Activated T-cell treated with anti-CD3 and anti-CD28 coated beads, Interleukin-2, amount 50 U/mL, for 1 hour (primary cell): ENCODE data around the gene CAVIN1.
"Not testable (repeated sequence)": the region's sequence is repeated elsewhere in the genome, so short reads cannot be mapped to it uniquely, and the experiment has no call there.

Experiments used
- DNase-seq: peaks from one replicate; pipeline ENCODE4 v3.0.0-alpha.2; 2020

CAVIN1 gene

DNA sequence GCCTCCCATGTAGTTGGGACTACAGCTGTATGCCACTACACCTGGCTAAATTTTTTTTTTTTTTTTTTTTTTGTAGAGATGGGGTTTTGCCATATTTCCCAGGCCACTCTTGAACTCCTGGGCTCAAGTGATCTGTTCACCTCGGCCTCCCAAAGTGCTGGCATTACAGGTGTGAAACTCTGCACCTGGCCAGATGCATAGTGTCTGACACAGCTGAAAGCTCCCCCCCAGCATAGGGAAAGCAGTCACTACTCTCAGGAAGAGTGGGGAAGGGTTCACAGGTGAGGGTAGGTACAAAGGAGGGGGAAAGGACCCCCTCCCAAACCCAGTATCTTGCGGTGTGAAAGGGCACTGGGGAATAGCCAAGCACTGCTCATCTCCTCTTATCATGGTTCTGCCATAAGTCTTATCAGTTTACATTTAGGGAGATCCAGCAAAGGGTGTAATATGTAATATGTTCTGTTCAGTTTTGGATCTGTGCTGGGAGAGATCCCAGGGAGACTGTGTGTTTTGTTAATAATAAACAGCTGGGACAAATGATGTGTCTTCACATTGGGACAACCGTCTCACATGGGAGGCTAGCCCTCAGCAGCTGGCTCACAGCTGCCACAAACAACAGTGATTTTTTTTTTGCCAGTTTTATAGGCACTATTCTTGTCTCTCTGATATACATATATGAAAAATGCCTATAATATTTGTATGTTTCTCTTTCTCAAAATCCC lies 6.8 kb upstream of the CAVIN1 start:
- no peak for DNase-seq

DNA sequence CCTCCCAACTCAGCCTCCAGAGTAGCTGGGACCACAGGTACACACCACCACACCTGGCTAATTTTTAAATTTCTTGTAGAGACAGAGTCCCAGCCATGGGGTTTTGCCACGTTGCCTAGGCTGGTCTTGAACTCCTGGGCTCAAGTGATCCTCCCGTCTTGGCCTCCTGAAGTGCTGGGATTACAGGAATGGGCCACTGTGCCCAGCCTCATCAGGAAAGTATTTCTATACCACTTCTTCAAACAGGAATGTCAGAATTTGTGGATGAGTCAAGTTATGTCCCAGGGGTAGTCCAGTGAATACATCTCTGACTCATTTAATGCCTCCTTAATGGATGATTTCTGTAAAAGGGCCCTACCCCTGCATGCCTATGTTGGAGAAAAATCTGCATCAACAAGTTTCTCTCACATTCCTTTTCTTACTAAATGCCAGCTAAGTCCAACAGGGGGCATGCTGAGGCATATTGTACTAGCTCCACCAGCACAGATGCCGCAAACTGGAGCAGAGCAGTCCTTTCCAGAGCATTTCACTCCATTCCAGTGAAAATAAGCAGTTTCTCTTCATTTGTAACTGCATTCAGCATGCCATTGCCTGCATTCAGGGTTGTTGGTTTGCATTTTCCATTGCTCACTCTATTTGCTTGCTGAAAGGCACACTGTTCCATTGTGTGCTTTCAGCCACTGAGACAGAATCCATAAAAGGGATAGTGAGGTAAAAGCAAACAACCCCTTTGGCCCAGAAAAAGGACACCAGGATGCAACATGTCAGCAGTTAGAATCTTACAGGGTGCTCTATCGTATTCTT lies 5.3 kb upstream of the CAVIN1 start:
- no peak for DNase-seq

DNA sequence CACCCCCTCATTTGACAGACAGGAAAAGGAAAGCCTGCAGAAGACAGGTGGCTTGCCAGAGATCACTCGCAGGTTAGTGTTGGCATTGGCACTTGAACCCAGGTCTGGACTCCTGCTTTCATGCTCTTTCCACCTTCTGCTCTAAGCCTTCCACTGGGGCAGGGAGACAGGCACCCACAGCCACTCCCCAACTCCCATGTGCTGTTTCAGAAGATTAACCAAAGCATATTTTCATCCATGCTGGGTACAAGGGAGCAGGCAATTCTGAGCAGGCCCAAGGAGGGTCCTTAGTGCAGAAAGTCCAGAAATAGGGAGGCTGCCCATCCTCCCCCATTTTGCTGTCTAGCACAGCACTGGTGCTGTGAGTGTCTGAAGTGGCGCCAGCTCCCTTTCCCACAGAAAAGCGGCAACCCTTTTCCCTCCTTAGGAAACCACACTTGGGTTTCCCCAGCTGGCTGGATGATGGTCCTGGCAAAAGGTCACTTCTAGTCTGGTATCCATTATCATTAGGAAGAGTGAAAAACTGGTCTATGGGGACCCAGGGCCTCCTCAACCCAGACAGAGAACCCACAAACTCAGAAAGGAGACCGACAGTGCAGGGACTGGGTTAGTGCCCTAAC lies 2.0 kb upstream of the CAVIN1 start:
- DNase-seq, result no peak

DNA sequence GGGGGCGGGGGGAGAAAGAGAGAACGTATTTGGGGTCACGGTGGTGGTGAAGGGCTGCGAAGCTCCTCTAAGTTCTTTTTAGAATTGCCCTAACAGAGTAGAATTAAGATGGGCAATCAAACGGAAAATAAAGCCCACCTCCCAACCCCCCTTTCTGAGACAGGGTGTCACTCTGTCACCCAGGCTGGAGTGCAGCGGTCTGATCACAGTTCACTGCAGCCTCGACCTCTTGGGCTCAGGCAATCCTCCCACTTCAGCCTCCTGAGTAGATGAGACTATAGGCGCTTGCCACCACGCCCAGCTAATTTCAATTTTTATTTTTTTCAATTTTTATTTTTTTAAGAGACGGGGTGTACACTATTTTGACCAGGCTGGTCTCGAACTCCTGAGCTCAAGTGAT lies 710 bp upstream of the CAVIN1 start:
- DNase-seq, result no peak

DNA sequence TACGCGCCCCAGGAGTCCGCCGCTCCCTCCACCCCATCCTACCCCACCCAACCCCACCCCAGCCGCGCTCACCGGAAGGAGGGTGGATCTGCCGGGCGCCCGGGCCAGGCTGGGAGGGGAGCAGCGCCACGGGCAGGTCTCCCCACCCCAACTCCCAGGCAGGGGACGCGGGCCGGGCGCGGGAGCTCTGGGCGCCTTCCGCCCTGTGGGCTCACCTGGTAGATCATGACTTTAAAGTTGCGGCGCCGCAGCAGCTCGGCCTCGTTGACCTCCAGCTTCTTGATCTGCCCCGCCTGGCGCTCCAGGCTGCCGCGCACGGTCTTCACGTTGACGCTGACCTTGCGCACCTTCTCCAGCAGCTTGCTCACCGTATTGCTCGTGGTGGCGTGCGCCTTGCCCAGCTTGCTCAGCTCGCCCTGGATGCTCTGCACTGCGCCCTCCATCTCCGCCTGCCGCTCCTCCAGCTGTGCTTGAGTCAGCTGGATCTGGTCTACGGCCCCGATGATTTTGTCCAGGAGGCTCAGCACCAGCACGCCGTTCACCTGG lies 571 bp downstream of the CAVIN1 start:
- DNase-seq, result peak; percentile 54

DNA sequence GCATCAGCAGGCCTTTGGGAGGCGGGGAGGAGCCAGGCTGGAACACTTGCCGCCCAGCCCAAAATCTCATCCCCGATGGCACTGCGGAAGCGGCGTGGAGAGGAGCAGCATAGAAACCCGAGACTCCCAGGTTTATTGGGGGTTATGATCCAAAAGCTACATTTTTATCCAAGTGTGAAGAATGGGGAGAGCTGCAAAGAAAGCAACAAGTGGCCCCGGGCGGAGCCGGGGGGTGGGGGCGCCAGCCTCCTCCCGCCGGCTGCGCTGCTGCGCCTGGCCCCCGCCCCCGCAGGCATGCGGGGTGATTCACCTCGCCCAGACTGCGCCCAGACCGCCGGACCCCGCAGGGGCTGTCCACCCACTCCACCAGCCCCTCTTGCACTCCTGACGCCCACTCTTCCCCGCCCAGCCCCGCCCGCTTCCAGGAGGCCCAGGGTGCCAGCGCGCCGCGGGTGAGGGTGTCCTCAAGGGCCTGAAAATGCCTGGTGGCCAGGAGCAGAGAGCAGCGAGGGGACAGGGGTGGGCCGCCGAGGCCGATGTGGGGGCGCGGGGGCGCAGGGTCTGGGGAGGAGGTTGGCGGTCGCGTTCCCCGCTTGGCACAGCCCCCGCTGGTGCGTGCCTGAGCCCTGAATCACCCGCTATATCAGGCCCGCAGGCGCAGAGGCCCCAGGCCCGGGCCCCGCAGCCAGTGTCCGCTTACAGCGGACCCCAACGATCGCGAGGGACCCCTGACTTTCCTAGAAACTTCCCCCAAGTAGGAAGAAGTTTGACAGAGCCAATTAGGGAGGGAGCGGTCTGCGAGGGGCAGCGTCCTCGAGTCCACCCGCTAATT lies 1.3 kb downstream of the CAVIN1 start:
- DNase-seq, result peak; percentile 32

DNA sequence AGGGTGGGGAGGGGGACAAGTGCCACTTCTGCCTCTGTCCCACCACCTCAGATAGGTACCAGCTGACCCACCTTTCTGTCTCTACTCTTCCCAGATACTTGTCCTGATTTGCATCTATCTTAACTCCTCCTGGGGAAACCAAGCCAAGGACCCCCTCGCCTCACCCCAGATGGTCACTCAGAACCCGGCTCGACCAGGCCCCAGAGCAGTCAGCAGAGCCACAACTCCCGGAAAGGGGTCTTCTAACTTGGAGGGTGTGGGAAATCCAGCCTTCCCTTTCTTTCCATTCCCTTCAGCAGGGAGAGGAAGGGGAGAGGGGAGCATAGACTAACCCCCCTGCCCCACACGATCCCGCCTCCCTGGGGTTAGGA lies 1.9 kb downstream of the CAVIN1 start:
- no peak for DNase-seq

DNA sequence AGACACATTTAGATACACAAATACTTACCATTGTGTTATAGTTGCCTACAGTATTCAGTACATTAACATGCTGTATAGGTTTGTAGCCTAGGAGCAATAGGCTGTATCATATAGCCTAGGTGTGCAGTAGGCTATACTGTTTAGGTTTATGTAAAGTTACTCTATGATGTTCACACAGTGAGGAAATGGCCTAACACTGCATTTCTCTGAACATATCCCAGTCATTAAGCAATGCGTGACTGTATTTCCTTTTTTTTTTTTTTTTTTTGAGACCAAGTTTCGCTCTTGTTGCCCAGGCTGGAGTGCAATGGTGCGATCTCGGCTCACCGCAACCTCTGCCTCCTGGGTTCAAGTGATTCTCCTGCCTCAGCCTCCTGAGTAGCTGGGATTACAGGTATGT lies 5.1 kb downstream of the CAVIN1 start:
- not testable (repeated sequence) for DNase-seq

DNA sequence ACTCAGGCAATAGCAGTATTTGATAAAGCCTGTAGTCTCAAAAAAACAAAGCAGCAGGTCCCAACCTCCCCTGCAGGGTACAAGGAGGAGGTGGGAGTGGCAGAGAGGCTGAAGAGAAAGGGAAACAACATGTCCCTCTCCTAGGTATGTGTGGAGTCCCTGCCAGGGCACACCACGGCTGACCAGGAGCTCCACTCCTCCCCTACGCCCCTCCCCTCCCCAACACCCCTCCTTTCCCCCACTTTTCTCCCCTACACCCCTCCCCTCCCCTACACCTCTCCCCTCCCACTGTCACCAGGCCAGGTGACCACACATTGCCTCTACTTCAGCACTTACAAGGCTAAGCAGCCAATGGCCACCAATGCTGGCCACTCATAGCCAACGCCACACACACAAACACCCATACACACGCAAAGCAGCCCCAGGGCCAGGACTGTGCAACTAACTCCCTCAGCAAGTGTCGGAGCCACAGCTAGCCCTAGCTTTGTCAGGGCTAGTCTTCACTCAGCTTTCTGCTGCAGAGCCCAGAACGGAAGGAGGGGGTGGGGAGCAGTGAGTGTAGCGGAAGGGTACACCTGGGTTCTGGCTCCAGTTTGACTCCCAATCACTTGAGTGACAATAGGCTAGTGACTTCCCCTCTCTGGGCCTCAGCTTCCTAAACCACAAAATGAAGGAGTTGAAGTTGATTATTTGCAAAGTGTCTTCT lies 8.2 kb downstream of the CAVIN1 start:
- peak; percentile 50 for DNase-seq

DNA sequence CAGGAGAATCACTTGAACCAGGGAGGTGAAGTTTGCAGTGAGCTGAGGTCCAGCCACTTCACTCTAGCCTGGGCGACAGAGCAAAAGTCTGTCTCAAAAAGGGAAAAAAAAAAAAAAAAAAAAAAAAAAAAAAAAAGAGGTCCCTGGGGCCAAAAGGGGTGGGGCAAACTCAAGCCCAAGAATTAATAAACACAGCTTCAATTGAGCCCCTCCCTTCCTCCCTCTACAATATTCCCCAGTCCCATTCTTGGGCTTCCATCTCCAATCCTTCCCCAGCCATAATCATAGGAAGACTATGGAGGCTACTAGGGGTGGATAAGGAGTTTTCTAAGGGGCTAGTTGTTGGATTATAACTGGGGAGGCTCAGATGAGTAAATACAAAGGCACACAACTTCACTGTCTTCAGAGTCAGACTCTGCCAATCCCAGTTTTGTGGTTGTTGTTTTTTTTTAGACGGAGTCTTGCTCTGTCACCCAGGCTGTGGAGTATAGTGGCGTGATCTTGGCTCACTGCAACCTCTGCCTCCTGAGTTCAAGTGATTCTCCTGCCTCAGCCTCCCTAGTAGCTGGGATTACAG lies 9.5 kb downstream of the CAVIN1 start:
- DNase-seq, result no peak

DNA sequence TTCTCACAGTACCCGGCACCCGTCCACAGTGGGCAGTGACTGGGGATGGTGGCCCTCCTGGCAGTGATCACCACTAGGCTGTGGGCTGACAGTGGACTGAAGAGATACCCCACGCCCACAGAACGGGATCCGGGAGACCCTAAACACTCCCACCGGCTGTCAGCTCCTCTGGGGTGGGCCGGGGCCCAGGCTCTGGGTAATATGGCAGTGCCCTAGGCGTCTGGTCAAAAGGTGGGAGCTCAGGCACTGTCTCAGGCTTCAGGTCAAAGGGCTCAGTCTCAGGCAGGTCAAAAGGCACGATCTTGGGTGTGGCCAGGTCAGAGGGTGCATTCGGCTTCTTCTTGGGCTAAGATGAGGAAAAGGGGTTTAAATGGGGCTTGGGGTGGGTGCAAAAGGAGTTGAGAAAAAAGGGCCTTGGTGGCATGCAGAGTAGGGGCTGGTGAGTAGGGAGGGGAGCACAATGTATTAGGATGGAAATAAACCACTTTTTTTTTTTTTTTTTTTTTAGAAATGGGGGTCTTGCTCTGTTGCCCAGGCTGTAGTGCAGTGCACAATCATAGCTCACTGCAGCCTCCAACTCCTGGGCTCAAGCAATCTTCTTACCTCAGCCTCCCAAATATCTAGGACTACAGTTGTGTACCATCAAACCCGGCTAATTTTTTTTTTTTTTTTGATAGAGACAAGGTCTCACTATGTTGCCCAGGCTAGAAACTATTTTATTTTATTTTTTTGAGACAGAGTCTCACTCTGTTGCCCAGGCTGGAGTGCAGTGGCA lies 11.0 kb downstream of the CAVIN1 start:
- DNase-seq, result no peak

DNA sequence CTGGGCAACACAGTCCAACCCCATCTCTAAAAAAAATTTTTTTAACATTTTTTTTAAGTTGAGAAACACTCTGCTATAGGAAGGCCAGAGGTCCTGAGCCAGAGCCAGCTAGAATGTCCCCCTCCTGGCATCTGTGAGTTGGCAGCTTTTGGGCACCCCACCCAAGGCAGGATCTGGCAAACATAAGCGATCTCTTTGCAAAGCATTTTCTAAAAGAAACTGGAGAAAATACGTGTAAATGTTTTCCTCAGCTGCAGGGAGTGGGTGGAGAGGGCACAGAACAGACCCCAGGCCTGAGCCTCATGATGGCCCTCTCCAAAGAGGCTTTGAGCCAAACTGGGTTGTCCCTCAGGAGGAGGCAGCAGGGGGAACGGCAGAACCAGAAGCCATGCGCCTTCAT lies 11.7 kb downstream of the CAVIN1 start:
- no peak for DNase-seq

DNA sequence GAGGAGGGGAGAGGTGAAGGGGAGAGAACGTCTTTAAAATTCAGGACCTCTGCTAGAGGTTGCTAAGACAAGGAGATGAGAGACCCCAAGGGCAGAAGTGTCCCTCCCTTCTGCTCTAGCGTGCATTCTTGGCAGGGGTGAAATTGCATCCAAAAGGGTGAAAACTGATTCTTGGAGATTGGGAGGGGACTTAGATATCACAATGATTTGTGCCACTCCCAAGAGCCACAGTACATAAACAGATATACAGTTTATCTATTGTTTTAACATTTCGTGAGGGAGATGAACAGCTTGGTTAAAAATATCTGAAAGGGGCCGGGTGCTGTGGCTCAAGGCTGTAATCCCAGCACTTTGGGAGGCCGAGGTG lies 12.8 kb downstream of the CAVIN1 start:
- DNase-seq, result no peak

DNA sequence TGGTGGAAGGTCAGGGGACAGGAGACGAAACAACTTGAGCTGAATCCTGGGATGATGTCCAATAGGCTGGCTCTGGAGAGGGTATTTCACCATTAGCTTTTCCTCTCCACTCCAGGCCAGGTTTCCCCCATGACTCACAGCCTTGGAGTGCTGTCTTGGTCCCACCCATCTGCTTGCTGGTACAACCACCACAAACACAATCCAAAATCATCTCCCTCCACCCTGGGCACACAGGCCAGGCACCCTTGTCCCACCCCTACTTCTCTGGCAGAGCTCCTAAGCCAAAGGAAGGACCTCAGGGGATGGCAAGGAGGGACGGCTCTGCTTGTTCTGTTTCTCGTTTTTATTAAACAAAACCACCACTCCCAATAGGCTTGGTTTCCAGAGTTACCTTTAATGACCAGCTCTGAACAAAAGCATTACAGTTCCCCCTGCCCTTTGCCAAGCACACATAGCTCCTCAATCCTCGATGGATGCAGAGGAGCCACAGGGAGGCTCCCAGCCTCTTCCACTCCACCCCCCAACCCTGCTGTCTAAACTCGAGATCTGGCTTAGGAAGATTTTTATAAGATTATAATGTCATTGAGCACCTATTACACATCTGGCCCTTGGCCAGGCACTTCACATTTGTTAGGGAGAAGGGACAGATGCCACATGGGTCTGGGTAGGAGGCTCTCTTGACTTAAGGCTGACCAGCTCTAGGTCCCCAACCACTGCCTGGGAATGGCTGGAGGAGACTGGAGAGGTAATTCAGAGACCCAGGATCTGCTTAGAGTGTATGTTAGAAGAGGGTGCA lies 13.3 kb downstream of the CAVIN1 start:
- DNase-seq, result no peak

DNA sequence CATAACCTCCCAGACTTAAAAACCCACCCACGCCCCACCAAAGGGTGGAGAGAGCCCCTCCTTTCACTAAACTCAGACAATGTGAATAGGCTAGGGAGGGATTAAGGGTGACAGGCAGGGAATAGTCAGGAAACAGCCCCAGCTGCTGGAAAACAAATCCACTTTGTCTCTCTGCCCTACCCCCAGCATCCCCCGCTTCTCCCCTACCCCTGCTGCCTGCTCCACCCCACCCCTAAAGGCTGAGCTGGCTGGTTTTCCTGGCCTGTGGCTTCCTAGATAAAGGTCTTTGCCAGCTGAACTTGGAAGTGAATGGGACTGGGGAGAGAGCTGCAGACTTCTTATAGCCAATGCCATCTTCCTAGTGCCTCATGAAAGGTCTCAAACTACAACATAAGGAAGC lies 15.0 kb downstream of the CAVIN1 start:
- DNase-seq, result no peak

DNA sequence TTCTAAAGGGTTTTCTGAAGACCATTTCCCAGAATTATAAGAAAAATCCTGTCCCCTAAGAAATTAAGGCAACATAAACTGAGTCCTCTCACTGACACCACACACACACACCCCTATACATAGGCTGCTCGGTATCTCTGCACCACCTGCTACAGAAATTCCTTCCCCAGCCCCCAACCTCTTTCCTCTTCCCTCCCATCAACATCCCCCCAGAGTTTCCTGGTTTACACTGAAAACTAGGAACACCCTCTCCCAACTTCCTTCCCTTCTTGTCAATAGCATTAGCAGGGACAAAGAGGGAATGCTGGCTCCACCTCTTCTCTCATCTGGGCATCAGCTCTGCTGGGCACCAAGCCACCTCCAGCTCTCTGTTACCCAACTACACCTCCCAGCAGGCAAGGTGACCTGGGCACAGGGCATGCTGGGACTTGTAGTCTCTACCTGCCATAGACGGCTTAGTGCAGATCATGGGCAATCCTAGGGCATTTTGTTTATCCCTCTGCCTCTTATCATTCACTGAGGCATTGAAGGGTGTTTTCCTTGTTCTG lies 15.7 kb downstream of the CAVIN1 start:
- peak; percentile 59 for DNase-seq

DNA sequence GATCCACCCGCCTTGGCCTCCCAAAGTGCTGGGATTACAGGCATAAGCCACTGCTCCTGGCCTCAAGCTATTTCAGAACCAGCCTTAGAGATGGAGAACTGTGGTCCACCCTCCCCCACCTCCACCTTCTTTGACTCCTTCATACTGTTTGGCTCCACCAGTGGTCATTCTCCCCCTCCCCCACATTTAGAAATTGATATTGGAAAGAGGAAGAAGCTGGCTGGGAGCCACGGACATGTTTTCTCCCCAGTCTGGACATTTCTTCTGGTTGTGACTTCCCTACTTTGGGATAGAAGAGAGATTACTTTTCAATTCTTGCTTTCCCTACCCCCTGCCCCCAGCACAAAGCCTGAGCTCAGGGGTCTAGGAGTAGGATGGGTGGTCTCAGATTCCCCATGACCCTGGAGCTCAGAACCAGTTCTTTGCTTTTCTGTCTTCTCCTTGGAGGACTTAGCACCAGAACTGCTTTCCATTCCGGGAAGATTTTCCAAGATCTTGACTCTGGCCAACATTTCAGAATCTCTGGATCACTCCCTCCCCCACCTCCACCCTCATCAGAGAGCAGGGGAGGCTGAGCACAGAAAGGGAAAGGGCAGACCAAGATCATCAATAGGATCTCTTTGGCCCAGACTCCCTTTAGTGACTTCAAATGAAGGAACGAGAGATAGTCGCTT lies 16.3 kb downstream of the CAVIN1 start:
- DNase-seq, result no peak

DNA sequence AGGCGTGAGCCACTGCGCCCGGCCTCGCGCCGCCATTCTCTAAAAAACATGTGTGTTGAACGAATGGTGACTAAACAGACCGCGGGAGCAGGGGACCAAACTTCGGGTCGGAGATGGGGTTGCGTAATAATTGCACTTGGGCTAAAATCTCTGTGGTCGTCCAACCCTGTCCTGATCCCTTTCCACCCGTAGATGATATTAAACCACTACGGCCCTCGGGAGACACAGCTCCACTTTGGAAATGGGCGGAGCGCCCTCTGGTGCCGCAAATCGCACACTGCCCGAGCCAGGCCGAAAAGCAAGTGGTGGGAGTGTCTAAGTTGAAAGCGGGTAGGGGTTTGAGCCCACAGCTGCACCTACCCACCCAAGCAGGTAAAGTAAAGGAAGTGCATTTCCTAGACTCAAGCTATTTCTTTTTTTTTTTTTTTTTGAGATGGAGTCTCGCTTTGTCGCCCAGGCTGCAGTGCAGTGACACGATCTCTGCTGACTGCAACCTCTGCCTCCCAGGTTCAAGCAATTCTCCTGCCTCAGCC lies 17.0 kb downstream of the CAVIN1 start:
- peak; percentile 91 for DNase-seq

DNA sequence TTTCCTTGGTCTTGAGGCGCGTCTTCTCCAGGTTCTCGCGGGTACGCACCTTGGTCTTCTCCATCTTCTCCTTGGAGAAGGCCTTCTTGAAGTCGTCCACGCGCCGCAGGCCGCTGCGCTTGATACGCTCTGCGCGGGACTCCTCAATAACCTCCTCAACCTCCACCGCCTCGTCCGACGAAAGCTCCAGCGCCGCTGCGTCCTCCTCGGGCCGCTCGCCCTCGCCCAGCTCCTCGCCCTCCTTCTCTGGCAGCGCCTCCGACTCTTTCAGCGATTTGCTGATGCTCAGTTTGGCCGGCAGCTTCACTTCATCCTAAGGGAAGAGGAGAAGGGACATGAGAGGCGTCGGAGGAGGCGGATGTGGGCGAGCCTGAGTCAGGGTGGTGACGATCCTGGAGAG lies 18.0 kb downstream of the CAVIN1 start:
- no peak for DNase-seq
